Activated naive CD8-positive, alpha-beta T cell treated with anti-CD3 and anti-CD28 coated beads, Interleukin-2, amount 50 U/mL, for 24 hours (primary cell): ENCODE measurements around the gene SLC30A1.

Experiments used
- ATAC-seq: fragments of 150-1000 bp; cut with Tn5 transposase; one replicate; pipeline ENCODE4 v1.10.0; 2021
- DNase-seq: peaks from one replicate; pipeline ENCODE4 v3.0.0; 2021
- H3K27ac Mint-ChIP-seq: one replicate; pipeline ENCODE4 v1.8.0; 2021; ENCODE audit warnings: mild to moderate bottlenecking, mixed read lengths
- H3K27me3 Mint-ChIP-seq: one replicate; pipeline ENCODE4 v1.8.0; 2021; ENCODE audit warnings: mixed read lengths
- H3K36me3 Mint-ChIP-seq: one replicate; pipeline ENCODE4 v1.8.0; 2021; ENCODE audit warnings: low read depth, mixed read lengths
- H3K4me1 Mint-ChIP-seq: one replicate; pipeline ENCODE4 v1.8.0; 2021; ENCODE audit warnings: mixed read lengths
- H3K4me3 Mint-ChIP-seq: one replicate; pipeline ENCODE4 v1.8.0; 2021; ENCODE audit warnings: mild to moderate bottlenecking, moderate library complexity, mixed read lengths
- H3K9me3 Mint-ChIP-seq: one replicate; pipeline ENCODE4 v1.8.0; 2021; ENCODE audit warnings: mixed read lengths

SLC30A1 gene

DNA sequence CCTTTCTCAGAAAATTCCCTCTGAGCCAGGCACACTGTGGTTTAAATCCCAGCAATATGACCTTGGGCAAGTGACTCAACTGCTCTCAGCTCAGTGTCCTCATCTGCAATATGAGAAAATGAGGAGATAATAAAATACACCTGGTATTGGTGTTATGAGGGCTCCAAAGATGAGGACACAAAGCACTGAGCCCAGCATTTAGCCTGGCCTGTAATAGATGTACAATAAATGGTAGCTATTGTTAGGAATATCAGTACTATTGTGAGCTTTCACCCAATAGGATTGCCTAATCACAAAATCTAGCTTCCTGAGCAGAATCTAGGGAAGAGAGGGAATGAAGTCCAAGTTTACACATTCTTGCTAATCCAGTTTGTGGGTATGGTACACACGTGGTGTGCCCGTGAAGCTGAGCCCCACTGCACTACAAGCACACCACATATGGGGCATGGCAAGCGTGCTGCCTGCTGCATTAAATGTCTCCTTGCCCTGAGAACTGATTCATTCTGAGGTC is 24.3 kb upstream of the SLC30A1 start:
- no peak overlapping the region for H3K4me3 Mint-ChIP-seq
- H3K27ac Mint-ChIP-seq, result no peak overlapping the region
- H3K27me3 Mint-ChIP-seq, result no peaks in the 10 kb centered on the region
- H3K36me3 Mint-ChIP-seq, result no peaks in the 10 kb centered on the region
- ATAC-seq, result no peak
- peaks cover 12% of the 10 kb centered on the region for H3K4me1 Mint-ChIP-seq
- H3K9me3 Mint-ChIP-seq, result no peaks in the 10 kb centered on the region
- DNase-seq, result no peak

- Mint-ChIP-seq H3K4me3 (no peak overlapping the region), H3K9me3 (no peaks in the 10 kb centered on the region), H3K36me3 (no peaks in the 10 kb centered on the region), H3K27ac (no peak overlapping the region), H3K27me3 (peaks cover 2% of the 10 kb centered on the region), H3K4me1 (peaks cover 15% of the 10 kb centered on the region)
- no peak for DNase-seq
- no peak for ATAC-seq
Observed at GRCh38 chr1:211601982-211602670, 23.2 kb upstream of the SLC30A1 start.

- no peak for DNase-seq
- Mint-ChIP-seq H3K27ac (no peak overlapping the region), H3K4me3 (no peak overlapping the region), H3K9me3 (no peaks in the 10 kb centered on the region), H3K4me1 (peaks cover 8% of the 10 kb centered on the region), H3K36me3 (no peaks in the 10 kb centered on the region), H3K27me3 (peaks cover 3% of the 10 kb centered on the region)
- no peak for ATAC-seq
Observed at GRCh38 chr1:211601159-211601558, 22.2 kb upstream of the SLC30A1 start.

DNA sequence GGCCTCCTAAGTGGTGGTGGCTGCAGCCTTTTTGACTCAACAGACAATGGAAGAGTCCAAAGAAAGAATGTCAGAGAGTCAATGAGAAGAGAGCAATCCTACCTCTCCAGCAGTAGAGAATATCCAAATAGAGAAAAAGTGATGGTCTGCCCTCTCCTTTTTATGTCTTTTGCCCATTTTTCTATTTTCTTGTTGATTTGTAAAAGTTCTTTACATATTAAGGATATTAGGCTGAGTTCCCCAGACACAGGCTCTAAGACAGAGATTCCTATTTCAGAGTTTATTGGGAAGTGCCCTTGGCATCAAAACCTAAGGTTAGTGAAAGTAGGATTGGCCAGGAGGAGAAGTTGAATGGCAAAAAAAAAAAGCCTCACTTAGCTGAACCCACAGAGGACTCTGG is 20.3 kb upstream of the SLC30A1 start:
- Mint-ChIP-seq H3K4me3 (no peak overlapping the region), H3K36me3 (no peaks in the 10 kb centered on the region), H3K9me3 (no peaks in the 10 kb centered on the region), H3K4me1 (peaks cover 8% of the 10 kb centered on the region), H3K27me3 (peaks cover 6% of the 10 kb centered on the region), H3K27ac (no peak overlapping the region)
- no peak for ATAC-seq
- DNase-seq, result no peak

GRCh38 chr1:211598514-211598913 is 19.6 kb upstream of the SLC30A1 start:
- ATAC-seq, result no peak
- peaks cover 8% of the 10 kb centered on the region for H3K4me1 Mint-ChIP-seq
- no peak overlapping the region for H3K27ac Mint-ChIP-seq
- H3K9me3 Mint-ChIP-seq, result no peaks in the 10 kb centered on the region
- peaks cover 6% of the 10 kb centered on the region for H3K27me3 Mint-ChIP-seq
- no peaks in the 10 kb centered on the region for H3K36me3 Mint-ChIP-seq
- H3K4me3 Mint-ChIP-seq, result no peak overlapping the region
- no peak for DNase-seq

DNA sequence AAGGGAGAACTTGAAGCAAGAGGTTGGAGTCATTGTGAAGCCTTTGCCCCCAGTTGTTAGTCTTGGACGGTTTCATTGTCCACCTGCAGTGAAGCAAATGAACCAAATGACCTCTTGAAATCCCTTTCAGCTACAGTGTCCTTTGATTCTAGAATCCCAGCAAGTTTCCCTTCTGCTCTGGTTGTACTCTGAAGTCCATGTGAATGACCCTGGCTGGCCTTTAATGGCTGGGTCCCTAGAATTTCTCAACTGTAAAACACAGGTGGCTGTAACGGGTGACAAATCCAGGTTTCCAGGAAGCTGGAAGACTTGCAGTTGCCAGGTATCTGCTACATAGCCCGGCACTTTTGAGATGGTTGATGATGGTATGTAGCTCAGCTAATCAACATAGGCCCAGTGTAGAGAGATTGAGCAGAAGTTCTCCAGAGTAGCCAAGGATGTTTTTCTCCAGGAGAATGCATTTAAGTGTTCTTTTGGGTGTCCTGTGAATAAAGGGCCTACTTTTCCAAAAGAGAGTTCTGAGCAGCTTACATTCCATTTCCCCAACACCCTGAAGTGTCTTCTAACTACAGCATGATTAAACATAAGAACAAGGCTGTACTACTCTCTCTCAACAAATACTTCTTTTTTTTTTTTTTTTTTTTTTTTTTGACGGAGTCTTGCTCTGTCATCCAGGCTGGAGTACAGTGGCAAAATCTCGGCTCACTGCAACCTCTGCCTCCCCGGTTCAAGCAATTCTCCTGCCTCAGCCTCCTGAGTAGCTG is 17.6 kb upstream of the SLC30A1 start:
- Mint-ChIP-seq H3K36me3 (no peaks in the 10 kb centered on the region), H3K27me3 (peaks cover 6% of the 10 kb centered on the region), H3K4me1 (peaks cover 8% of the 10 kb centered on the region), H3K4me3 (no peak overlapping the region), H3K27ac (no peak overlapping the region), H3K9me3 (no peaks in the 10 kb centered on the region)
- DNase-seq, result no peak
- ATAC-seq, result no peak

DNA sequence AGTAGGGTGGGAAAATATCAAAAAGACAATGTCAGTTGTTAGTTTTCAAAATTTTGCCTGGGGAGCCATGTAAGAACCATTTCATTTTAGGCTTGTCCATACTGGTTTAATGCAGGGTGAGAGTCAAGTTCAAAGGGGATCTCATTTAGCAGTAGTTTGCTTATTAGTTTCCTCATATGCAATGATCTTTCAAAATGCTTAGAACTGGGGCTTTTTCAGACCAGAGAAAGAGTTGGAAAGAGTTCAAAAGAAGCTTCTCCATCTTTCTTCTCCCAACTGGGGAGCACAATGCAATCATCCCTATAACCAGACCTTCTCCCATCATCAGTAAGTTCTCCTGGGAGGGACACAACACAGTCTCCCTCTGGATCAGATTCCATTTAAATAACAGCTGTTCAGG is 16.5 kb upstream of the SLC30A1 start:
- Mint-ChIP-seq H3K4me1 (peaks cover 8% of the 10 kb centered on the region), H3K27me3 (peaks cover 6% of the 10 kb centered on the region), H3K27ac (no peak overlapping the region), H3K4me3 (no peak overlapping the region), H3K36me3 (no peaks in the 10 kb centered on the region), H3K9me3 (no peaks in the 10 kb centered on the region)
- DNase-seq (no peak), ATAC-seq (no peak)

- Mint-ChIP-seq H3K4me3 (no peak overlapping the region), H3K4me1 (no peaks in the 10 kb centered on the region), H3K36me3 (no peaks in the 10 kb centered on the region), H3K9me3 (no peaks in the 10 kb centered on the region), H3K27ac (no peak overlapping the region), H3K27me3 (peaks cover 6% of the 10 kb centered on the region)
- DNase-seq (no peak), ATAC-seq (no peak)
Observed at GRCh38 chr1:211591980-211592493, 13.1 kb upstream of the SLC30A1 start.

DNA sequence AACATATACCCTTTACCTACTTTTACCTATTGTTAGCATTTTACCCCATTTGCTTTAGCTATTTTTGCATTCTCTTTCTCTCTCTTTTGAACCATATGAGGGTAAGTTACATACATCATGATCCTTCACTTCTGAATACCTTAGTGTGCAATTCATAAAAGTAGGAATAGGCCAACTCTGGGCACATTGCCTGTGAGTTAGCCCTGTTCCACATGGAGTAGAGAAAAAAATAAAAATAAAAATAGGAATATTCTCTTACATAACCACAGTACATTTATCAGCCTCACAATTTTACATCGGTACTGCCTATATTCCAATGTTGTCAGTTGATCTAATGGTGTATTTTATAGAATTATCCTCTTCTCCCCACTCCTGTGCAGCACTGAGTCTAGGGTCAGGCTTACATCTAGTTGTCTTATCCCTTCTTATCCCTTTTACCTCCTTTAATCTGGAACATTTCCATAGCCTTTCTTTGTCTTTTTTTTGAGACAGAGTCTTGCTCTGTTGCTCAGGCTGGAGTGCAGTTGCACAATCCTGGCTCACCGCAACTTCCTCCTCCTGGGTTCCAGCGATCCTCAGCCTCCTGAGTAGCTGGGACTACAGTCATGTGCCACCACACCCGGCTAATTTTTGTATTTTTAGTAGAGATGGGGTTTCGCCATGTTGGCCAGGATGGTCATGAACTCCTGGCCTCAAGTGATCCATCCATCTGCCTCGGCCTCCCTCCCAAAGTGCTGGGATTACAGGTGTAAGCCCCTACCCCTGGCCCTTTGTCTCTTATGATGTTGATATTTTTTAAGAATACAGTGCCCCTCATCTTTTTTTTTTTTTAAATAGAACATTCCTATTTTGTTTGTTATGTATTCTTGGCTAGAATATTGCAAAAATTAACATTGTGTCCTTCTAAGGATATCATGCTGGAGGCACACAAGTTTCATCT is 11.1 kb upstream of the SLC30A1 start:
- H3K4me1 Mint-ChIP-seq, result no peaks in the 10 kb centered on the region
- DNase-seq (no peak), ATAC-seq (no peak)
- no peaks in the 10 kb centered on the region for H3K36me3 Mint-ChIP-seq
- H3K27ac Mint-ChIP-seq, result no peak overlapping the region
- no peak overlapping the region for H3K4me3 Mint-ChIP-seq
- H3K9me3 Mint-ChIP-seq, result no peaks in the 10 kb centered on the region
- H3K27me3 Mint-ChIP-seq, result peaks cover 2% of the 10 kb centered on the region

DNA sequence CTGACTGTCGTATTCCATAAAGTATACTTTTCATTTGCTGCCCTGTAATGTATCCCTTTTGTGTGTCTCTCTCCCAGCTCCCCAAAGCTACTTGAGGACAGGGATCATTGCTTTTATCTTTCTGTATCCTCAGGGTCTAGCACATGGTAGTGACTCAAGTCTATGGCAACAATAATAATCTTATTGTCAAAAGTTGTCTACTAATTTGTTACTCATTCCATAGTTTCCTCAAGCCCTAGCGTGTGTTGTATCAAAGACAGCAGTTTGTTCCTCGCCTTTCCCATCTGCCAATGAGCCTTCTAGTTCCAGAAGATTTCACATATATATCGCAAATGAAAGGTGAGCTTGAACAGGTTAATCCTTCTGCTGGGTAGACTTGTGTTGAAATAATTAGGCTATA is 9.8 kb upstream of the SLC30A1 start:
- Mint-ChIP-seq H3K27ac (no peak overlapping the region), H3K27me3 (peaks cover 2% of the 10 kb centered on the region), H3K4me1 (no peaks in the 10 kb centered on the region), H3K9me3 (no peaks in the 10 kb centered on the region), H3K4me3 (no peak overlapping the region), H3K36me3 (no peaks in the 10 kb centered on the region)
- ATAC-seq (no peak), DNase-seq (no peak)

GRCh38 chr1:211587123-211587522 is 8.2 kb upstream of the SLC30A1 start:
- peaks cover 2% of the 10 kb centered on the region for H3K27me3 Mint-ChIP-seq
- peaks cover 2% of the 10 kb centered on the region for H3K4me1 Mint-ChIP-seq
- no peak overlapping the region for H3K27ac Mint-ChIP-seq
- H3K36me3 Mint-ChIP-seq, result no peaks in the 10 kb centered on the region
- H3K4me3 Mint-ChIP-seq, result no peak overlapping the region
- ATAC-seq, result no peak
- H3K9me3 Mint-ChIP-seq, result no peaks in the 10 kb centered on the region
- DNase-seq, result no peak

- no peak overlapping the region for H3K4me3 Mint-ChIP-seq
- peaks cover 8% of the 10 kb centered on the region for H3K4me1 Mint-ChIP-seq
- no peaks in the 10 kb centered on the region for H3K9me3 Mint-ChIP-seq
- H3K27me3 Mint-ChIP-seq, result peaks cover 2% of the 10 kb centered on the region
- no peak overlapping the region for H3K27ac Mint-ChIP-seq
- DNase-seq (no peak), ATAC-seq (no peak)
- H3K36me3 Mint-ChIP-seq, result no peaks in the 10 kb centered on the region
Observed at GRCh38 chr1:211586538-211586937, 7.6 kb upstream of the SLC30A1 start.

- H3K27me3 Mint-ChIP-seq, result no peaks in the 10 kb centered on the region
- H3K27ac Mint-ChIP-seq, result no peak overlapping the region
- ATAC-seq (no peak), DNase-seq (no peak)
- H3K4me1 Mint-ChIP-seq, result peaks cover 18% of the 10 kb centered on the region
- H3K9me3 Mint-ChIP-seq, result no peaks in the 10 kb centered on the region
- no peak overlapping the region for H3K4me3 Mint-ChIP-seq
- H3K36me3 Mint-ChIP-seq, result no peaks in the 10 kb centered on the region
Observed at GRCh38 chr1:211583011-211583992, 4.3 kb upstream of the SLC30A1 start.
